NCI-H1417 treated with DMSO at 0.1 percent for 48 hours (cell line): Measurements from ENCODE around the gene BEND7.

Source experiments
- DNase-seq: peaks from one replicate; lab custom pipeline; 2025; lab: John Stamatoyannopoulos, UW

The BEND7 gene

DNA sequence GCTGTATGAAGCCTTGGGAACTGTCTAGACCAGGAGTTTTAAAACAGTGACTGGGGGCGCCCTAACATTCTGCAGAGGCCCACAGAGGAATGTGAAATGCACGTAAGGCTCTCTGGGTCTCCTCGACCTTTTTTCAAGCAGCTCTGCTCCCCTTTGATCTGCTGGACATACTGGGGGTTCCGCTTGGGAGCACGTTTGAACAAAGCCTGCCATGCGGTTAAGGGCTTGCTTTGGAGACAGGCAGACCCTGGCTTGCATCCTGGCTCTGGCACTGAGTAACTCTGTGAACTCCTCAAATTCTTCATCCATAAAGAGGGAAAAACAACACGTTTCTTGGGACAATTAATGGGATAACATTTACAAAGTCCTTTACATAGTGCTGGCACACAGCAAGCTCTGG lies 7.8 kb downstream of the BEND7 start:
- DNase-seq, result no peak

DNA sequence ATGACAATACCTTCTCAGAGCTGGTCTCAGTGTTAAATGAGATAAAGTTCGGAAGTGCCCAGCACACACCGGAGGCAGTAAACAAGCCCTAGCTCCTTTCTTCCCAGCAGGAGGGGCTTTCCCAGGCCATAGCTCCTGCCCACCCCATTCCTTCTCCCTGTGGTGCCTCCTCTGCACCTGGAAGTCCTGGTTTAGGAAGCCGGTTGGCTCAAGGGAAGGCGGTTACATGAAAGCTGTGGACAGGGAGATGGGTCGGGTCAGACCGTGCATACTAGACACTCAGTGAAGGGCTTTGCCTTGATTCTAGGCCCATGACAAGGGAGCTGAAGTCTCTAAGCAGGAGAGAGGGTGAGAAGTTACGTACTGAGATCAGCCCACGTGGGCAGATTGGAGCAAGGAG lies 8.6 kb downstream of the BEND7 start:
- no peak for DNase-seq

GRCh38 chr10:13518076-13518692 lies 10.6 kb downstream of the BEND7 start:
- no peak for DNase-seq

DNA sequence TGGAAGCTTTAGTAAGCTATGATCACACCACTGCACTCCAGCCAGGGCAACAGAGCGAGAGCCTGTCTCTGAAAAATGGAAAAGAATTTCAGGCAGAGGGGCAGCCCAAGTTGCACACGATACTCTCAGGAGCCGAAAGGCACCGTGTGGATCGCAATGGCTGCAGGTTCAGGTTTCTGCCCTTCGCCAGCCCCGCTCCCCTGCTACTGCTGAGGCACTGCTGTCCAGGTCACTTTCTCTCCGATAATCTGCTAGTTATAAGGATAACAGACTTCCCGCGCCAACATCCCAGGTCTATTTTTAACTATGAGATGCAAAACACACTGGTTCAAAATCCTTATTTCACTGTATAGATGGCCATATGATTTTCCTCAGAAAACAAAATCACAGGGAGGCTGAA lies 11.1 kb downstream of the BEND7 start:
- DNase-seq, result no peak

GRCh38 chr10:13516176-13516575 lies 12.6 kb downstream of the BEND7 start:
- no peak for DNase-seq

GRCh38 chr10:13515467-13515866 lies 13.3 kb downstream of the BEND7 start:
- DNase-seq, result no peak

DNA sequence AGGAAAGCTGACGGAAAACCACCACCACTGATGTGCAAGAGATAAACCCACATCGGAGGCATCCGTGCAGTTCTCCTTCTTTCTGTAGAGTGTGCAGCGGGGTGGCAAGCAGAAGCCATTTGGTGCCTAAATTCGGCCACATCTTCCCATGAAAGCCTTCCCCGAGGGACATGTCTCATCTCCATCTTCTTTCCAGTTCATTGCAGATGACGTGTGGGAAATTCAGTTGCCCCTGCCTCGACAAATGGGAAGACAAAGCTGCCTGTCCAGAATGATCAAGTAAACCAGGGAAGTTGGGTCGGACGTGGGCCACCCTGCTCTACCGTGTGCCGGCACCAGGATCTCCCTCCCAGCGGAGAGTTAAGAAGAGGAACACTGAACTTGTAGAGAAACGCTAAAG lies 14.5 kb downstream of the BEND7 start:
- no peak for DNase-seq

DNA sequence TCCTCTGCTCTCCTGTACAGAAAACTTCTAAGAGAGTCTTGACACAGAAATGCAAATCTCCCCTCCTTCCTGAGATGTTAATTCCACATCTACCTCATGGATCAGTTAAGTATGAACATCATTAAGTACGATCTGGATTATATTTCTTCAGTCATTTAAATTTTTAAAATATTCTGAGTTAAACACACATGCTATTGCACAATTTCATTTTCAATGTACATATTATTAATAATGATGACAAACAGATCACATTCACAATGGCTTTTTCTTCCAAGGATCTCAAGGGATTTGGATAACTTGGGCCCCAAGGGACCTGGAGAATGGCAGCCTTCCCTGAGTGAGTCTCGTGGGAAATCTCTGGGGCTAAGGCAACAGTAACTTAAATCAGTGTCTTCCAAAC lies 16.2 kb downstream of the BEND7 start:
- DNase-seq, result no peak

DNA sequence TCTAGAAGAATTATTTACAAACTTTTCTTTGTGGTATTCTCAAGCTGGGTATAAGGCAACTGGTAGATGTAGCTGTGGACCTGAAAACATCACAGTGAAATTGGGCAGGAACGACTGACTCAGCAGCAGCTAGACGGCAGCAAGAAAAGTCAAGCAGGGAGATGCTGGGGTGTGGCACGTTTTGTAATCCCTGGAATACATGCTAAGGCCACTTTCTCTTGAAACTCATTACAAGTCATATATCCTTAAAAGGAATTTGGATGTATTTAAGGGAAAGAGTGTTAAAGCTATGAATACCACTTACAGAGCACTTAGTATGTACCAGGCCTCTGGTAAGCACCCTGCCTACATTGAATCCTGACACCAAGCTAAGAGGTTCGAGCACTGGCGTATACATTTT lies 17.4 kb downstream of the BEND7 start:
- no peak for DNase-seq

DNA sequence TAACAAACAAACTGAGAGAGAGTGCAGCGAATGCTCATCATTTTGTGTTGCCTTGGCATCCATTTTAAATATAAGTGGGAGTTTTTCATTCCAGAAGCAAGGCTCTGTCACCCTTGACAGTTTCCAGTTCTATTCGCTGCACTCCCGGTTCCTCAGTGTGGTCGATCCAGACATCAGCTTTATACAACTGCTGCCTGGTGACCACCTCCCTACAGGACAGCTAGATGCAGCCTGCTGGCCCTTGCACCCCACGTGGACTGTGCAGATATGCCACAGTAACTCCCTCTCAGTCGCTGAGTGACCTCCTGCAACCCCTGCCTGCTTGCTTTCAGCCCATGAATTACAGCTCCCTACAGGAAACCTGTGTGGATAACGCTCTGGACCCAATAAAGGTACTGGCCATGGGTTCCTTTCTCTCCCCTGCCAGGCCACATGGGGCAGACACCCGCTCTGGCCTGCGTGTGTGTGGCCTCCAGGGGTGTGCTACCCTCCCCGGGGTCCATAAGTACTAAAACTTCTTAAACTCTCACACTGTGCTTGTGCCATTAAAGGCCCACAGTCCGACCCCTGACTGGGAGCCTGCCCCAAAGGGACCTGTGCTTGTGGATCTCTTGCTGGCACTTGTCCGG lies 23.6 kb downstream of the BEND7 start:
- DNase-seq, result no peak

GRCh38 chr10:13503745-13504463 lies 24.9 kb downstream of the BEND7 start:
- DNase-seq, result no peak

DNA sequence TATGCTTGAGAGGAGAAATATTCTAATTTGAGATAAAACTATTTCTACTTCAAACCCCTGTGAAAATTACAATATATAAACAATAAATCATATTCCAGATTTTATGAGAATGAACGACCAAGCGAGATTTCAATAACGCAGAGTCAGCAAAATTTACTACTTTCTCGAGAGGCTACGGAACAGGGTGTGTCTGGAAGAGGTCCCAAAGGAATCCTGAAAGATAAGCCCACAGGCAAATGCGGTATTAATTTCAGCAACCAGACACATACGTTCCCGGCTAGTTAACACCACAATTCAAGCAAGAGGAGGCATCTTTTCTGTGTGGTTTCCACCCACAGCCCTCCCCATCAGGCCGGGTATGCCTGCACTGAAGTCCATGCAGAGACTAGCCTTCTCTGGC lies 26.4 kb downstream of the BEND7 start:
- no peak for DNase-seq

DNA sequence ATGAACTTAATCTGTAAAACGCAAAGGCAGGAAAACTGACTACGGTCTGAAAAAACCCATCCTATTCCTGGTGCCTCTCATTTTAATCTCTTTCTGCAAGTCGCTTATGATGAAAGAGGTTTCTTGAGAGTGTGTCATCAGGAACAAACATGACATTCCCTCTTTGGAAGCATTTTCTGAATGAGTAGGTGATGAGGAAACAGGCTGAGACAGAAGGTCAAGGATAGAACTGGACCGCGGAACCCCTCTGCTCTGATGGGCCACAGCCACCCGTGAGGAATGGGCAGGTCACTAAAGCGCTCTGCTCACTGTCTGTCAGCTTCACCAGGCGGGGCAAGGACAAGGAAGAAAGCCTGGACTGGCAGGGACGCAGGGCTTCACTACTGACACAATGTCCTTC lies 28.6 kb downstream of the BEND7 start:
- DNase-seq, result no peak

DNA sequence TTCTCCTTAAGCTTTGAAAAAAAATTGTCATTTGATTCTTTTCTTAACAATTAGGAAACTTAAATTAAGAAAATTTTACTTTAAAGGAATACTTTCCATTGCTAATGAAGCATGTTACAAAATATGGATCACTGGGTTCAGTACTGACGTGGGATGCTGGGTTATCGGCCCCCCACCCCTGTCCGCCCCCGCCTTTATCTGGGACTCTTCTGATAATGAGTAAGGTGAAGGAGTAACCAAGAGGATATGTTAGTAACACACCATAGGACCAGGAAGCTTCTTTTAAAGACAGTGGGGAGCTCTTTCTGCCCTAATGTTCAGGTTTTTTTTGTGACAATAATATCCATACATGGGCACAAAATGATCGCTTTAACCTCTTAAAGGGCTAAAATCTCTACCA lies 29.7 kb downstream of the BEND7 start:
- DNase-seq, result no peak

- no peak for DNase-seq
Observed at GRCh38 chr10:13496931-13497330, 31.9 kb downstream of the BEND7 start.

DNA sequence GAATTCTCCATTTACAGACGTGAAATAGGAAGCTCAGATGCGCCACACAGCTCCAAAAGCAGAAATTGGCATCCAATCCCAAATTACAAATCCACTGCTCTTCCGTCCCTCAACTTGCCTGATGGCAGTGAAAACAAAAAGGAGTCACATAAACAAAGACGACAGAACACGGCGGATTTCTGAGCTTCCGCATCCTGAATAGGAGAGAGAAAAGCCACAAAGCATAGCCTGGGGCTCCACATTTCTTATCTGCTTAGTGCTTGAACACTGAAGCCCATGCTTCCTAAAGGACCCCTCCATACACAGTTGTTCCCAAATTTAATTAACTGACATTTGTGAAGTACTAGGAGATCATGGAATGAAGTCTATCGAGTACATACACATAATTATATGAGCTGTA lies 32.6 kb downstream of the BEND7 start:
- DNase-seq, result no peak

- DNase-seq, result no peak
Observed at GRCh38 chr10:13492493-13493180, 36.2 kb downstream of the BEND7 start.

- peak; percentile 18 for DNase-seq
Observed at GRCh38 chr10:13491747-13492360, 37.0 kb downstream of the BEND7 start.

DNA sequence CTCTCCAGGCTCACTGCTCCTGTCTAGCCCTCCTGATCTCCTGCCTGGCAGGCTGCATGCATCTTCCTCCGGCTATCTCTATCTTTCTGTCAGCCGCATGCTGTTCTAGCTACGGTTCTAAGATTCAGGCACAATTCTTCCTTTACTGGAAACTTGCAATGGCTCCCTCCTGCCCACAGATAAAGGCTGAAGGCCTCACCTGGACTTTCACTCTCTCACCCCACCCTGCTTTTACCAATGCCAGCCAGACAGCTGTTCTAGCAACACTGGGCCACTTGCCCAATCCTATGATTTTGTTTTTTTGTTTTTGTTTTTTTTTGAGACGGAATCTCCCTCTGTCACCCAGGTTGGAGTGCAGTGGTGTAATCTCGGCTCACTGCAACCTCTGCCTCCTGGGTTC lies 38.3 kb downstream of the BEND7 start:
- DNase-seq, result no peak

DNA sequence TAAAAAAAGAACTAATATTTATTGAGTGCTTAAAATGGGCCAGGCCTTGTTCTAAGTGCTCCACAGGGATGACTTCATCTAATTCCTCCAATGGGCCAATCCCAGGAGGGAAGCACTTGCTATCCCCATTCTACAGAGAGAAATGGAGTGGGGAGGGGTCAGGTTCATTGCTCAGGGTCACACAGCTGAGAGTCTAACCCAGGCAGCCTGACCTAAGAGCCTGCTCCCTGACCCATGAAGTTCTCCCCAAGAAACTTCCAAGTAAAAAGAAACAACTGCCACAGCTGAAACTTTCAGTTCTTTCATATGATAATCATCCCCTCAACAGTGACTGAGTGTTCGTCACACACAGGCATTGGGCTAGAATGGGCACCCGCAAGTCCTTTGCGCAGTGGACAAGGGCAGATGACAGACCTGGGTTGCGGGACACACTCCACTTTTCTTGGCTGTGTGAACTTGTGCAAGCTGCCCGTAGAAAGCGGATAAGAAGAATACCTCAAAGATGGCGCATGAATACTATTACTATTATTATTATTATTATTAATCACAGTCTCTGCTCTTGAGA lies 39.7 kb downstream of the BEND7 start:
- DNase-seq, result no peak

DNA sequence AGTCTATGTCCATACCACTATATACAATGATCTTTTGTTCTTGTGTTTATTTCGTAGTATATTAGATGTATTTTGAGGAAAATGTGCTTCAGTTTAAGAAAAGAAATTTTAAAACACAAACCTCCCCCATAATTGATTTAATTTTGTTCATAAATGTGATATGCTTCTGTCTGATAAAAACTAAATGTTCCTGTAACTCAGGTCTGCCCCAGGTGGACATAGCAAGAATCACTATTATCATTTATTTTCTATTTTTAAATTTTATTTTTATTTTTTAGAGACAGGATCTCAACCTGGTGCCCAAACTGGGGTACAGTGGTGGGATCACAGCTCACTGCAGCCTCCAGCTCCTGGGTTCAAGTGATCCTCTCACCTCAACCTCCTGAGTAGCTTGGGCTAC lies 43.2 kb downstream of the BEND7 start:
- DNase-seq, result no peak

- no peak for DNase-seq
Observed at GRCh38 chr10:13483951-13484350, 44.9 kb downstream of the BEND7 start.
